ENCODE data around the gene DNAH14.
"Not testable (repeated sequence)": the region's sequence is repeated elsewhere in the genome, so short reads cannot be mapped to it uniquely, and the experiment has no call there.

DNAH14 gene

DNA sequence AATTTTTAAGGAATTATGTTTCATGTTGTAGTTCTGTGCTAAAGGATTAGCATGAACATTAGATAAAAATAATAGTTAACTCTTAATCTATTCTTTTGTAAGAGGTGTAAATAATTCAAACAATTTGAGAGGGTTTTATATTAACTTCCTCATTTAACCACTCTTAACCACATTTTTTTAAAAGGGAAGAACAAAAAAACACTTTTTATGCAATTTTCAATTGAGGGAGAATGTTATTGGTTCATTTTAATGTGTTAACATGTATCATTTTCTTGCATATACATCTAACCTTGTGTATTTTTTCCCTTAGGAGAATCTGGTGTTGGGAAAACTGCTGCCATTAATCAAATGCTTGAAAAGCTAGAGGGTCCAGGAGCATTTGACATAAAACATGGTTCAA is 329.3 kb downstream of the DNAH14 start:
- no peak for DNase-seq (ENCODE audit: low read depth)

DNA sequence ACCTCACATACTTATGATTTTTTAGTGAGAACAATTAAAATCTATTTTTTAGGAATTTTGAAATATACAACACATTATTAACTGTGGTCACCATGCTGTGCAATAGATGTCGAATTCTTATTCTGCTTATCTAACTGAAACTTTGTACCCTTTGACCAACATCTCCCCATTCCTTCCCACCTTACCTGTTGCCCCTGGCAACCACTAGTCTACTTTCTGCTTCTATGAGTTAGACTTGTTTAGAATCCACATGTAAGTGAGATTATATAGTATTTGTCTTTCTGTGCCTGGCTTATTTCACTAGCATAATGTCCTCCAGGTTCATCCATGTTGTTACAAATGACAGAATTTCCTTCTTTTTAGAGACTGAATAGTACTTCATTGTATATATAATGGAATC is 330.1 kb downstream of the DNAH14 start:
- no peak for DNase-seq (ENCODE audit: low read depth)

DNA sequence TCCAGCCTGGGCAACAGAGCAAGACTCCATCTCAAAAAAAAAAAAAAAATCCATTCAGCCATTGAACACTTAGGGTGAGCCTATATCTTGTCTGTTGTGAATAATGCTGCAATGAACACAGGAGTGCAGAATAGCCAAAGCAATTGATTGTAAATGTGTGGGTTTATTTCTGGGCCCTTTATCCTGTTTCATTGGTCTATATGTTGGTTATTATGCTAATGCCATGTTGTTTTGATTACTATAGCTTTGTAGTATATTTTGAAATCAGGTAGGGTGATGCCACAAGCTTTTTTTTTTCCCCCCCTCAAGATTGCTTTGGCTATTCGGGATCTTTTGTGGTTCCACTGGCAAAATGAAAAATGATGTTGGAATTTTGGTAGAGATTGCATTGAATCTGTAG is 330.8 kb downstream of the DNAH14 start:
- DNase-seq (ENCODE audit: low read depth), result no peak

DNA sequence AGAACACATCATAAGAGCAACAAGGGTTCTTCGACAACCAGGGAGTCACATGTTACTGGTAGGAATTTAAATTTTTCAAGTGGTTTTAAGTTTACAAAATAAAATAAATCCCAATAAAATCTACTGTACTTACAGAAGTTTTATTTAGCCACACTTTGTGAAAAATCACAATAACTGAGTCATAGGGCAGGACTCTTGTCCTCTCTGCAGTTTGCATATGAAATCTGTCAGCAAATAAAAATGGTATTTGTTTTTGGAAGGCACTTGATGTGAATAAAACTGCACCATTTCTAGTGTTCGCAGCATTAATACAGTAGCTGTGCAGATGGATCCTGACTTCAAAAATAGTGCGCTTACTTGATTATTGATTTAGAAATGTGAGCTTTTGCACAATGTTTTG is 348.0 kb downstream of the DNAH14 start:
- DNase-seq (ENCODE audit: low read depth), result no peak

DNA sequence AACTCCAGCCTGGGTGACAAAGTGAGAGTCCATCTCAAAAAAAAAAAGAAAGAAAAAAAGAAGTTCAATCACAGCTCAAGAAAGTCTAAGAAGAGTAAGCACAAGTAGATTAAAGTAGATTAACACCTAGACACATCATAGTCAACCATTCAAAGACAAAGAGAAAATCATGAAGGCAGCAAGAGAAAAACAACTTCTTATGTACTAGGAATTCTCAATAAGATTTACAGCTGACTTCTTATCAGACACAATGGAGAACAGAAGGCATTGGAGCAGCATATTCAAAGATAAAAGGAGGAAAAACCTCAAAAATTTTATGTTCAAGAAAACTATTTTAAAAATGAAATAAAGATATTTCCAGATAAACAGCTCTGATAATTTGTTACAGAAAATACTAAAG is 351.1 kb downstream of the DNAH14 start:
- DNase-seq (ENCODE audit: low read depth), result no peak

DNA sequence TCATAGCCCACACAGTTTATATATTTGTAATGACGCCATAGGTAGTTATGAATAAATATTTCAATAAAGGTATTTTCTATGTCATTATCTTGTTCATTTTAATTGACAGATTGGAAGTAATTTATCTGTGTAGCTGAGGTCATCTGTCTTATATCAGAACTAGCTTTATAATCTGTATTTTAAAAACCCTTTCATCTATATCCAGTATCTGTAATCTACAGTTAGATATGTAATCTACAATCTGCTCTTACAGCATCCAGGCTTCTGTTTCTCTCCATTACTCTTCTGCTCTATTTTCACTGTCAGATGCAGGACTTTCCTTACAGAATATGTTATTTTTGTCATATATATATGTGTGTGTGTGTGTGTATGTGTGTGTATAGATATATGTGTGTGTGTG is 360.8 kb downstream of the DNAH14 start:
- no peak for DNase-seq (ENCODE audit: low read depth)

DNA sequence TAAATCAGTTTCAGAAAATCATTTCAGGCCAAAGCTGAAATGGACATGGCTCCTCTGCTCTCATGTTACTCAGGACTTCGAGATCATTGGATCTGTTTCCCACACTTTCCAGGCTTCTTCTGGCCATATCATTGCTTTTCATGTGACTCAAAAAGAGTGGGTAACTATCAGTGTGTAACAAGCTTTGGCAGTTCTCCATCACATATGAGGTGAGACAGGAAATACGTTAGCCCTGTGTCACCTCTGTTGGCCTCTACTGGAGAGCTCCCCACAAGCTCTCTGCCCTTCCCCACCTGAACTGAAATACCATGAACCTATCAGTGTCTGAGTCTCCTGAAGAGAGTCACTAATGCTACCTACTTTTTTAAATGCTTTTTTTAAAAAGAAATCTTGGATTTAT is 370.1 kb downstream of the DNAH14 start:
- DNase-seq (ENCODE audit: low read depth), result no peak

DNA sequence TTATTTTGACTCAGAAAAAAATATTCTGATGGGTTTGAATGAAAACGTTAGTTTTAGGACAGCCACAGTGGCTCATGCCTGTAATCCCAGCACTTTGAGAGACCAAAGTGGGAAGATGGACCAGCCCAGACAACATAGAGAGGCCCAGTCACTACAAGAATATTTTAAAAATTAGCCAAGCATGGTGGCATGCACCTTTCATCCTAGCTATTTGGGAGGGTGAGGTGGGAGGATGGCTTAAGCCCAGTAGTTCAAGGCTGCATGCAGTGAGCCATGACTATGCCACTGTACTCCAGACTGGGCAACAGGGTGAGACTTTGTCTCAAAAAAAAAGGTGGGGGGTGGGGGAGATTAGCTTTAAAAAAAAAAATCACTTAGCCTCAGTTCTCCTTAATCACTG is 370.9 kb downstream of the DNAH14 start:
- no peak for DNase-seq (ENCODE audit: low read depth)

DNA sequence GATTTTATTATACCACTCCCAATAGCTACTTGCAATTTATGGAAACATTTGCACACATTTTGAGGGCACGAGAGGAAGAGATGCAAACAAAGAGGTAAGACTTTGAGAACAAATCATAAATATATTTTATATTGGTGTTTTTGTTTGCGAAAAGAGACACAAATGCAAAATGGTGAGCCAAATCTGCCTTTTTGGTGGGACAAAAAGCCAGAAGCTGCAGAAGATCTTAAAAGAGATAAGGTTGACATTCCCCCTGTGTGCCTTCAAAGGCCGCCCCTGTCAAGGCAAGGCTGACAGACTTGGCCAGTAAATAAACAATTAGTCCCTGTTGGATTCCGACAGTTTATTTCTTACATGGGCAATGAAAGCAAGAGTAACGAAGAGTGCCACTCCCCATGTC is 375.5 kb downstream of the DNAH14 start:
- DNase-seq (ENCODE audit: low read depth), result no peak

DNA sequence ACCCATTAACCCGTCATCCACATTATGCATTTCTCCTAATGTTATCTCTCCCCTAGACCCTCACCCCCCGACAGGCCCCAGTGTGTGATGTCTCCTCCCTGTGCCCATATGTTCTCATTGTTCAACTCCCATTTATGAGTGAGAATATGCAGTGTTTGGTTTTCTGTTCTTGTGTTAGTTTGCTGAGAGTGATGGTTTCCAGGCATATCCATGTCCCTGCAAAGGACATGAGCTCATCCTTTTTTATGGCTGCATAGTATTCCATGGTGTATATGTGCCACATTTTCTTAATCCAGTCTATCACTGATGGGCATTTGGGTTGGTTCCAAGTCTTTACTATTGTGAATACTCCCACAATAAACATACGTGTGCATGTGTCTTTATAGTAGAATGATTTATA is 381.1 kb downstream of the DNAH14 start:
- DNase-seq (ENCODE audit: low read depth), result not testable (repeated sequence)

DNA sequence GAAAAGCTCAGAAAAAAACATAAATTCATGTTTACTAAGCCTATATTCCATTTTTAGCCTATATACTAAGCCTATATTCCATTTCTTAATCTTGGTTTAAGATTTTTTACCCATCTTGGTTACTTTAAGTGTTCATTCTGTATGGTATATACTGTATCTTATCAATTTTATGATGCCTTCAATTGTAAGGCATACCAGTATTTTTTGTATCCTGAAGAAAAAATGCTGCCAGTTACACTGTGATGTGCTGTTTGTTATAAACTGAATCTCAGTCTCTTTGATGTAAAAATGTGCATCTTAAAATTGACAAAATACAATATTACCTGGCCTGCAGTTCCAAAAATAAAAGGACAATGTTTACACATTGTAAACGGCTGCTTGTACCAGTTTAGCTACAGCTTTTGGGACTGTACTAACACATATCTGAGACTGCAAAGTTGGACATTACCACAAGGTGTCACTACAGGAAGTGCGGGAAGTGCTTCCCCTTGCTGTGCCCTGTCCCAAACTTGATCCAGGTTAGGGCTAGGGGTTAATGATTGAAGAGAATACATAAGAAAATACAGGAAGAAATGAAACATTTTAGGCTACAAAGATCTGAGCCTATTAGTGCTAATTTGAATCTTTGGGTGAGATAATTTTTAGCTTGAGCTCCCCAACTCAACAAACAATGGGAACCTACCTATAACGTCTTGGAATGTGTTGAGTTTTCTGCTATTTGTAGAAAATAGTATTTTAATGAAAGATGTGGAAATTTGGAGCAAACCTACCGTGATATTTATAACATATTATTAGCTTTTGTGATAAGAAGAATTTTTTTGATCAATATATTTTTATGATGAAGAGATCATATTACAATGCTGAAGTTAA is 389.5 kb downstream of the DNAH14 start:
- DNase-seq (ENCODE audit: low read depth), result peak; percentile 4

DNA sequence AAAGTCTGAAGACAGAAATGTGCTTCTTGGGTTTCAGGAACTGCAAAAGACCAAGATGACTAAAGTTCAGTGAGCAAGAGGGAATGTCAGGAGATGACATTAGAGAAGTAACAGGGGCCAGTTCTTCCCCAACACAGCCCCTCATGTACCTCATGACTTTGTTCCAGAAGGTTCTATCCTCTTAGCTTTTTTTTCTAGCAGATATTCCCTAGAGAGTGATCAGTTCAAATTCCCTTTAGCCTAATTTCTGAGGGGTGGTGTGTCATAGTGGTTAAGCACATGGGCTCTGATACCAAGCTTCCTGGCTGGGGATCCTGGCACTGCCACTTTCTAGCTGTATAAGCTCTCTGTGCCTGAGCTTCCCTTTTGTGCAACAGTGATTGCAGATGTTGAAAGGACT is 390.4 kb downstream of the DNAH14 start:
- DNase-seq (ENCODE audit: low read depth), result no peak

DNA sequence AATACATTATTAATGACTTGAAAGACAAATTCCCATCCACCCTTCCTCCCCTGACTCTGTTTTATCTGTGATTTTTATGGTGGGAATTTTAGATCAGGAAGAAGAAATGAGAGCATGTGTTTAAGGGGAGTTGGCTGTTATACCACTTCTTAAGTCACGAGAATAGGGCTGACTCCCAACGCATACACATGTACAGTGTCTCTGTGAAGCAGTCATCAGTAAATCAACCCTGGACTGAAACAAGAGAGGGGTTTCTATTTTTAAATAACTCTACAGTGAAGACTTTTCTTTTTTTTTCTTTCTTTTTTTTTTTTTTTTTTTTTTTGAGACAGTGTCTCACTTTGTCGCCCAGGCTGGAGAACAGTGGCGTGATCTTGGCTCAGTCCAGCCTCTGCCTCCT is 392.3 kb downstream of the DNAH14 start:
- no peak for DNase-seq (ENCODE audit: low read depth)

DNA sequence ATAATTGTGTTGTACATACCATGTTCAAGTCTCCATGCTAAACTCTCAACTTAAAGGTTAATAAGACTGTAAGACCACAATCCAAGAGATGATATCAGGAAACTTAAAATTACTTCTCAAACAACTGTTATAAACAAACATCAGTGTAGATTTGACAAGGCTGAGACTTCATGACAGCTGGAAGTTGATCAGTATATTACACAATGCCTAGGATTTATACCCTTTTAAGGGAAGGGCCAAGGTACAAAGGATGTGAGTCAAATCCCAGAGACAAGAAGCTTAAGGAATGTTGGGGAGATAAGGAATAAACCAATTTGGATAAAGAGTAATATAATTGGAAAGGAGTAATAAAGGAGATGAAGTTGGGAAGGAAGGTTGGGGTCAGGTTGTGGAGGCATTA is 399.6 kb downstream of the DNAH14 start:
- no peak for DNase-seq (ENCODE audit: low read depth)

DNA sequence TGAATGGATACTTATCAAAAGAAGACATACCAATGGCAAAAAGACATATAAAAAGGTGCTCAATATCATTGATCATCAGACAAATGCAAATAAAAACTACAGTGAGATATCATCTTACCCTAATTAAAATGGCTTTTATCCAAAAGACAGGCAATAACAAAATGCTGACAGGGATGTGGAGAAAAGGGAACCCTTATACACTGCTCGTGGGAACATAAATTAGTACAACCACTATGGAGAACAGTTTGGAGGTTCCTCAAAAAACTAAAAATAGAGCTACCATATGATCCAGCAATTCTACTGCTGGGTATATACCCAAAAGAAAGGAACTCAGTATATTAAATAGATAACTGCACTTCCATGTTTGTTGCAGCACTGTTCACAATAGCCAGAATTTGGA is 400.5 kb downstream of the DNAH14 start:
- DNase-seq (ENCODE audit: low read depth), result not testable (repeated sequence)

DNA sequence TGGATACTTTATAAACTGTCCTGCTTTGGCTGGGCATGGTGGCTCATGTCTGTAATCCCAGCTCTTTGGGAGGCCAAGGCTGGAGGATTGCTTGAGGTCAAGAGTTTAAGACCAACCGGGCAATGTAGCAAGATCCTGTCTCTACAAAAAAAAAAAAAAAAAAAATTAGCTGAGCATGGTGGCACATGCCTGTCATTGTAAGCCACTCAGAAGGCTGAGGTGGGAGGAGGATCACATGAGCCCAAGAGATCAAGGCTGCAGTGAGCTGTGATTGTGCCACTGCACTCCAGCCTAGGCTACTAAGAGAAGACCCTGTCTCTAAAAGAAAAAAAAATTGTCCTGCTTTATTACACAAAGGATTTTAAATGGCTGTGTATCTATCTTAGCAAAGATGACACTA is 403.2 kb downstream of the DNAH14 start:
- no peak for DNase-seq (ENCODE audit: low read depth)

DNA sequence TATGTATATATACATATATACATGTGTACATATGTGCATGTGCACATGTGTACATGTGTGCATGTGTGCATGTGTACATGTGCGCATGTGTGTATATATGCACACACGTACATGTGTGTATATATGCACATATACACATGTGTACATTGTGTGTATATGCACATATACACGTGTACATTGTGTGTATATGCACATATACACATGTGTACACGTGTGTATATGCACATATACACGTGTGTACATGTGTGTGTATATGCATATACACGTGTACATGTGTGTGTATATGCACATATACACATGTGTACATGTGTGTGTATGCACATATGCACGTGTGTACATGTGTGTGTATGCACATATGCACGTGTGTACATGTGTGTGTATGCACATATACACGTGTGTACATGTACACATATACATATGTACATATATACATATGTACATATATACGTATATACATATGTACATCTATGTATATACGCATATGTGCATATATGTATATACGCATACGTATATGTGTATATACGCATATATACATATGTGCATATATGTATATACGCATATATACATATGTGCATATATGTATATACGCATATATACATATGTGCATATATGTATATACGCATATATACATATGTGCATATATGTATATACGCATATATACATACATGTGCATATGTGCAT is 405.8 kb downstream of the DNAH14 start:
- not testable (repeated sequence) for DNase-seq (ENCODE audit: low read depth)

DNA sequence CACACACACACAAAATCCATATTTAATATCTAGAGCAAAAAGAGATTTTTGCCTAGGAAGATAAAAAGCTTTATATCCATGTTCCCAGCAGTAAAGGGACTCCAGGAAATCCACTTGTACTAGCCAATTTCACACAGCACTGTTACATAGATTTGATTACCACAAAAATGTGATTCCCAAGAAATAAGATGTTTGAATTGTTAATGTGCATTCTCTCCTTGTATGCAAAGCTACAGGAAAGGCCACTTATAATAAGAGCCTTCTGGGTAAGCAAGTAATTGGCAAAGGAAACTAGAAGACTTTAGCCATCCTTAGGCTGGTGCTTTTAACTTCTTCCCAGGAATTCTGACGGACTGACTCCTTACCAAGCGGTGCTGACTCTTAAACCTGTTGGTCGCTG is 409.1 kb downstream of the DNAH14 start:
- no peak for DNase-seq (ENCODE audit: low read depth)

DNA sequence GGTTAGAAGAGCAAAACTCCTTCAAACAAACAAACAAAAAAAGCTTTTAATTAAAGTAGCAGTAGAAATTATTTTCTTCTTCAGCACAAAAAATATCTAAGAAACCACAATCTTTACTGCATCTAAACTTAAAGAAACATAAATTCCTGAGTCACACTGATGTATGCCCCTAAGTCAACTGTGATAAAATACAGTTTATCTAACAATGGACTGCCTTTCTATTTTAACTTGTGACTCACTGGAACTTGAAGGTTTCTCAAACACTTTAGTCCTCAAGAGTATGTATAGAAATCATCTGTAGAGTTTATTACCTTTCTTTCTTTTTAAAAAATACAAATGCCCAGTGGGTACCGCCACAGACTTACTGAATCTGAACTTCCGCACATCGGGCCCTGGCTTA is 412.2 kb downstream of the DNAH14 start:
- DNase-seq (ENCODE audit: low read depth), result no peak

DNA sequence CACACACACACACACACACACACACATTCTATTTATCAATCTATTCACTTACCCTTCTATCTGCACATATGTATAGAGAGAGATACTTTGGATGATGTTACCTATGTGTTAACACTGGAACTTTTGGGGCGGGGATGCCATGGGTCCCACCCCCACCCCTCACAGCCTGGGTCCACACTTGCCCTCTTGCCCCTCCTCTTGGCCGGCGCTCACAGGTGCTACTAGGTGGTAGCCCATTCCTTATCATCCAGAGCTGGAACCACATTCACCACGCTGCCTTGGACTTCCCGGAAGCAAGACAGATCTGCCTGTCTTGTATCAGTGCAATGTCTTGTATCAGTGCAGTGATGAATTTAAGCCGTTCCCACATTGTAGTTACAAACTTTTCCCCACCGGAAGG is 413.2 kb downstream of the DNAH14 start:
- DNase-seq (ENCODE audit: low read depth), result no peak

DNA sequence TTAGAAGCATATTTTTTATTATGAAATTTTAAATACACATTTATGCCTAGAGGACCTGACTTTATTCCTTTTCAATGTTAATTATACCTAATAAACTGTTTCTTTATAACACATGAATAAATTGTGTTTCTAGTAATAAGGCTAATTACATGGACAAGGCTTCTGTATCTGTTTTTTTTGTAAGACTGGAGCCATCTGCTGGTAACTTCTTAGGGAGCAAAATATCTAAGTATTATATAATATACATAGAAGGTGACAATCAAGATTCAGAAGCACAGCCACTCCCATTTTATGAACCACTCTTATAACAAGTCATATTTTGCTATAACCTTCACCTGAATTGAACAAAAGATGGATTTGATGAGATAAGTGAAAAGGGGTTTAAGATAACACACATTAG is 414.1 kb downstream of the DNAH14 start:
- no peak for DNase-seq (ENCODE audit: low read depth)

DNA sequence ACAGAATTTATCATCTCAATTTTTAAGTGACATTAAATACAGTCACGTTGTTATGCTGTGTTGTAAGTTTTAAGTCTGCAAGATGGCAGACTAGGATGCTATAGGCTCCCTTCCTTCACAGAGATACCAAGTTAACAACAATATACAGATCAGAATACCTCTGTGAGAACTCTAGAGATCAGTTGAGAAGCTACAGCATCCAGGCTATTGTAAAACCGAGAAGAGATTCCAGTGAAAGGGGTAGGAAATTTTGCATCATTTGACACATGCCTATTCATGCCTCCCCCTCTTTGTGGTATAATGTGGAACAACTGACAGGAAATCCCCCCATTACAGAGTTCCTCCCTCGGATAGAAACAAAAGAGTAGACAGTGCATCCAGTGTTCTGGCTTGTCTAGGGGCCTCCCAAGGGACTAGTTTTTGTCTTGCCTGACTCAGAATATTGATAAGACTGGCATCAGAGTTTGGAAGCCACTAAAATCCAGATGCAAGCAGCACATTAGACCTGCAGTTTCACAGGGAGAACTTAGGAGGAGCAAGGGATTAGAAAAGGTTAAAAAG is 417.7 kb downstream of the DNAH14 start:
- no peak for DNase-seq (ENCODE audit: low read depth)

DNA sequence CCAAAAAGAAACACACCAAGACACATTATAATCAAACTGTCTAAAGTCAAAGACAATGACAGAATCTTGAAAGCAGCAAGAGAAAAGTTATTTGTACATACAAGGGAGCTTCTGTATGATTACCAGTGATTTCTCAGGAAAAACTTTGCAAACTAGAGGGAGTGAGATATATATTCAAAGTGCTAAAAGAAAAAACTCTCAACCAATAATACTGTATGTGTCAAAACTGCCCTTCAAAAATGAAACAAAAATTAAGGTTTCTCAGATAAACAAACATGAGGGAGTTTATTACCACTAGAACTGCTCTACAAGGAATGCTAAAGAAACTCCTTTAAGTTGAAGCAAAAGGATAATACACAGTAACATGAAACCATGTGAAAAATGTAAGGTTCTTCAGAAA is 418.9 kb downstream of the DNAH14 start:
- DNase-seq (ENCODE audit: low read depth), result no peak
